ENCODE data around the gene HS6ST3.

Gene HS6ST3

GRCh38 chr13:96422002-96422401, 332.1 kb downstream of the HS6ST3 start:
- no peak overlapping the region for H3K4me3 ChIP-seq (ENCODE audit: extremely low read depth, insufficient read depth, low read length, poor library complexity, severe bottlenecking)
- no peaks in the 10 kb centered on the region for H3K36me3 ChIP-seq (ENCODE audit: control insufficient read depth, insufficient read depth, low read length)
- no peaks in the 10 kb centered on the region for H3K9me3 ChIP-seq (ENCODE audit: control insufficient read depth, low read length)
- WGBS, 2 experiments (ENCODE audit: insufficient coverage in 2 of 2), result 91 to 92% methylated on average over 2 of the region's 4 CpGs
- H3K27ac ChIP-seq (ENCODE audit: low read depth, low read length, severe bottlenecking), result no peak overlapping the region
- H3K4me1 ChIP-seq (ENCODE audit: control insufficient read depth, insufficient read depth, low read length, poor library complexity, severe bottlenecking), result no peaks in the 10 kb centered on the region

- no peaks in the 10 kb centered on the region for H3K4me1 ChIP-seq (ENCODE audit: control insufficient read depth, insufficient read depth, low read length, poor library complexity, severe bottlenecking)
- H3K9me3 ChIP-seq (ENCODE audit: control insufficient read depth, low read length), result no peaks in the 10 kb centered on the region
- no peak overlapping the region for H3K27ac ChIP-seq (ENCODE audit: low read depth, low read length, severe bottlenecking)
- H3K4me3 ChIP-seq (ENCODE audit: extremely low read depth, insufficient read depth, low read length, poor library complexity, severe bottlenecking), result no peak overlapping the region
- no peaks in the 10 kb centered on the region for H3K36me3 ChIP-seq (ENCODE audit: control insufficient read depth, insufficient read depth, low read length)
- WGBS, 2 experiments (ENCODE audit: insufficient coverage in 2 of 2), result 68 to 71% methylated on average over 1 to 2 of the region's 3 CpGs
Measured at GRCh38 chr13:96426167-96426566, 336.3 kb downstream of the HS6ST3 start.

DNA sequence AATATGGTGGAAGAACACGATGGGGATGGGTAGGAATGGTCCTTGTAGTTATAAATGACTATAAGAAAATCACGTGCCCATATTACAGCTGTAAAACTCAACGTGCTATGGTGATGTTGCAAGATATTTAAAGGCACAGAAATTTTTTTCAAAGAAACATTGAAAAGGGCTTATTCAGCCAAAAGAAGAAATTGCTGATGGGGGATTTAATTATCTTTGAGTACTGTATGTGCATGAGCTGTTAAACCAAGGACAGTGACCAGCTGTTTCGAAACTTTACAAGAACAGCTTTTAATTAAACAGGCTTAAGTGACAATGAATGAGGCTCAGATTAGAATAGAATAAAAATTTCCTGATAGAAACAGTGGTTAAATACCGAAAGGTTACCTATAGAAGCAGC, 339.0 kb downstream of the HS6ST3 start:
- H3K36me3 ChIP-seq (ENCODE audit: control insufficient read depth, insufficient read depth, low read length), result no peaks in the 10 kb centered on the region
- H3K4me3 ChIP-seq (ENCODE audit: extremely low read depth, insufficient read depth, low read length, poor library complexity, severe bottlenecking), result no peak overlapping the region
- no peaks in the 10 kb centered on the region for H3K4me1 ChIP-seq (ENCODE audit: control insufficient read depth, insufficient read depth, low read length, poor library complexity, severe bottlenecking)
- no peak overlapping the region for H3K27ac ChIP-seq (ENCODE audit: low read depth, low read length, severe bottlenecking)
- 91 to 93% methylated on average over 4 of the region's 5 CpGs for WGBS, 2 experiments (ENCODE audit: insufficient coverage in 2 of 2)
- H3K9me3 ChIP-seq (ENCODE audit: control insufficient read depth, low read length), result no peaks in the 10 kb centered on the region

GRCh38 chr13:96431044-96431581, 341.2 kb downstream of the HS6ST3 start:
- Histone ChIP-seq H3K4me3 (ENCODE audit: extremely low read depth, insufficient read depth, low read length, poor library complexity, severe bottlenecking) (no peak overlapping the region), H3K9me3 (ENCODE audit: control insufficient read depth, low read length) (no peaks in the 10 kb centered on the region), H3K4me1 (ENCODE audit: control insufficient read depth, insufficient read depth, low read length, poor library complexity, severe bottlenecking) (no peaks in the 10 kb centered on the region), H3K36me3 (ENCODE audit: control insufficient read depth, insufficient read depth, low read length) (no peaks in the 10 kb centered on the region), H3K27ac (ENCODE audit: low read depth, low read length, severe bottlenecking) (no peak overlapping the region)
- 100% methylated on average over 1 of the region's 5 CpGs; no CpG with 5 or more reads in 1 of the 2 experiments for WGBS, 2 experiments (ENCODE audit: insufficient coverage in 2 of 2)

GRCh38 chr13:96444676-96445075, 354.8 kb downstream of the HS6ST3 start:
- Histone ChIP-seq H3K27ac (ENCODE audit: low read depth, low read length, severe bottlenecking) (no peak overlapping the region), H3K9me3 (ENCODE audit: control insufficient read depth, low read length) (no peaks in the 10 kb centered on the region), H3K4me3 (ENCODE audit: extremely low read depth, insufficient read depth, low read length, poor library complexity, severe bottlenecking) (no peak overlapping the region), H3K36me3 (ENCODE audit: control insufficient read depth, insufficient read depth, low read length) (no peaks in the 10 kb centered on the region), H3K4me1 (ENCODE audit: control insufficient read depth, insufficient read depth, low read length, poor library complexity, severe bottlenecking) (no peaks in the 10 kb centered on the region)
- WGBS, 2 experiments (ENCODE audit: insufficient coverage in 2 of 2), result 75 to 80% methylated on average over 1 to 2 of the region's 3 CpGs

DNA sequence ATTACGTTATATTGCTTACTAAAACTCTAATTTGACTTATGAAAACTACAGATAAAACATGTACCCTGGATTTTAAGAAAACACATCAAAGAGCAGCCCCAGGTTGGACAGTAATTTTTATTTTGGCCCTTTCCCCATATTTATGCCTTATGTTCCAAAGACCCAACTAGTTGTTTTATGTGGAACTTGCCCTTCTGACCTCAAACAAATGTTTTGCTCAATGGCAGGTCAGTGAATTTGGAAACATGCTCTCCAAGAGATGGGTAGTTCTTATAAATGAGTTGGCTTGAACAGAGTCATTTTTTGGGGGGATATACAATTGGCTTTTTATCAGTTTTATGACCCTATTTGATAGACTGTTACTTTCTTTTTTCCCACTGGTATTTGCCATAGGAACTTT, 360.0 kb downstream of the HS6ST3 start:
- no peaks in the 10 kb centered on the region for H3K36me3 ChIP-seq (ENCODE audit: control insufficient read depth, insufficient read depth, low read length)
- WGBS, 2 experiments (ENCODE audit: insufficient coverage in 2 of 2), result no CpG with 5 or more reads among the region's 1 CpG
- H3K9me3 ChIP-seq (ENCODE audit: control insufficient read depth, low read length), result no peaks in the 10 kb centered on the region
- no peaks in the 10 kb centered on the region for H3K4me1 ChIP-seq (ENCODE audit: control insufficient read depth, insufficient read depth, low read length, poor library complexity, severe bottlenecking)
- H3K27ac ChIP-seq (ENCODE audit: low read depth, low read length, severe bottlenecking), result no peak overlapping the region
- no peak overlapping the region for H3K4me3 ChIP-seq (ENCODE audit: extremely low read depth, insufficient read depth, low read length, poor library complexity, severe bottlenecking)

GRCh38 chr13:96450326-96451020, 360.6 kb downstream of the HS6ST3 start:
- Histone ChIP-seq H3K4me3 (ENCODE audit: extremely low read depth, insufficient read depth, low read length, poor library complexity, severe bottlenecking) (no peak overlapping the region), H3K4me1 (ENCODE audit: control insufficient read depth, insufficient read depth, low read length, poor library complexity, severe bottlenecking) (no peaks in the 10 kb centered on the region), H3K36me3 (ENCODE audit: control insufficient read depth, insufficient read depth, low read length) (no peaks in the 10 kb centered on the region), H3K27ac (ENCODE audit: low read depth, low read length, severe bottlenecking) (no peak overlapping the region), H3K9me3 (ENCODE audit: control insufficient read depth, low read length) (no peaks in the 10 kb centered on the region)
- 78% methylated on average over 2 of the region's 4 CpGs; no CpG with 5 or more reads in 1 of the 2 experiments for WGBS, 2 experiments (ENCODE audit: insufficient coverage in 2 of 2)

- no peak overlapping the region for H3K4me3 ChIP-seq (ENCODE audit: extremely low read depth, insufficient read depth, low read length, poor library complexity, severe bottlenecking)
- no peak overlapping the region for H3K27ac ChIP-seq (ENCODE audit: low read depth, low read length, severe bottlenecking)
- no CpG with 5 or more reads among the region's 2 CpGs for WGBS, 2 experiments (ENCODE audit: insufficient coverage in 2 of 2)
- no peaks in the 10 kb centered on the region for H3K4me1 ChIP-seq (ENCODE audit: control insufficient read depth, insufficient read depth, low read length, poor library complexity, severe bottlenecking)
- no peaks in the 10 kb centered on the region for H3K9me3 ChIP-seq (ENCODE audit: control insufficient read depth, low read length)
- H3K36me3 ChIP-seq (ENCODE audit: control insufficient read depth, insufficient read depth, low read length), result no peaks in the 10 kb centered on the region
Measured at GRCh38 chr13:96454466-96454865, 364.6 kb downstream of the HS6ST3 start.

- no peaks in the 10 kb centered on the region for H3K36me3 ChIP-seq (ENCODE audit: control insufficient read depth, insufficient read depth, low read length)
- 100% methylated on average over 1 to 2 of the region's 2 CpGs for WGBS, 2 experiments (ENCODE audit: insufficient coverage in 2 of 2)
- no peaks in the 10 kb centered on the region for H3K4me1 ChIP-seq (ENCODE audit: control insufficient read depth, insufficient read depth, low read length, poor library complexity, severe bottlenecking)
- H3K4me3 ChIP-seq (ENCODE audit: extremely low read depth, insufficient read depth, low read length, poor library complexity, severe bottlenecking), result no peak overlapping the region
- H3K27ac ChIP-seq (ENCODE audit: low read depth, low read length, severe bottlenecking), result no peak overlapping the region
- no peaks in the 10 kb centered on the region for H3K9me3 ChIP-seq (ENCODE audit: control insufficient read depth, low read length)
Measured at GRCh38 chr13:96460609-96461008, 370.7 kb downstream of the HS6ST3 start.

DNA sequence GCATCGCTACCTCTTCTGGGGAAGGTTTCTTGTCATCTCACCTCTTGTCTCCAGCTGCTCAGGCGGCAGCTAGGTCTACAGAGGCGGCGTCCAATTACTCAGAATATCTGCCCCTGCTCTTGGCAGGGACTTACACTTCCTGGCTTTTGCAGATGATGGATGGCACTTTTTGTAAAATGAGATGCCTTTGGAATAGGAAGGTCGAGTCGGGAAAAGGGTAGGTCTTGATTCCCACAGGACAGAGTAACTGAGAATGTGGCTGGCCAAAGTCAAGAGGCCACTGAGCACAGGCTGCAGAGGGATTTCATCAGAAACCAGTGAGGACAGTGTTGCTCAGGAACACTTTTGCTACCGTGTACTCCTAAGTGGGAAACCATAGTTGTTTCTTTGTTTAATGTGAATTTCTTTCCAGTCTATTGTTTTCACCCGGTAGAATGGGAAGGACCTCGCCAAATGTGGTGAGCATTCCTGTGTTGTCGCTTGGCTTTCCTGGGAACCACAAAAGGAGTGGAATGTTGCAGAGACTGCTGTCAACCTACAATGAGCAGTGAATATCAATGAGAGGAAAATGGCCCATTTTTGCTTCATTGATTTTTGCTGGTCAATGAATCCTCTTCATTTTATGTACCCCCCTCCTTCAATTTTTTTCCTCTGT, 383.7 kb downstream of the HS6ST3 start:
- H3K36me3 ChIP-seq (ENCODE audit: control insufficient read depth, insufficient read depth, low read length), result no peaks in the 10 kb centered on the region
- WGBS, 2 experiments (ENCODE audit: insufficient coverage in 2 of 2), result 85 to 88% methylated on average over 8 to 9 of the region's 10 CpGs
- H3K4me1 ChIP-seq (ENCODE audit: control insufficient read depth, insufficient read depth, low read length, poor library complexity, severe bottlenecking), result peaks cover 2% of the 10 kb centered on the region
- peak overlapping the region; percentile 62 for H3K27ac ChIP-seq (ENCODE audit: low read depth, low read length, severe bottlenecking)
- H3K9me3 ChIP-seq (ENCODE audit: control insufficient read depth, low read length), result no peaks in the 10 kb centered on the region
- no peak overlapping the region for H3K4me3 ChIP-seq (ENCODE audit: extremely low read depth, insufficient read depth, low read length, poor library complexity, severe bottlenecking)

GRCh38 chr13:96474181-96474557, 384.3 kb downstream of the HS6ST3 start:
- H3K4me3 ChIP-seq (ENCODE audit: extremely low read depth, insufficient read depth, low read length, poor library complexity, severe bottlenecking), result no peak overlapping the region
- H3K9me3 ChIP-seq (ENCODE audit: control insufficient read depth, low read length), result no peaks in the 10 kb centered on the region
- peak overlapping the region; percentile 62 for H3K27ac ChIP-seq (ENCODE audit: low read depth, low read length, severe bottlenecking)
- 88 to 91% methylated on average over 6 to 7 of the region's 7 CpGs for WGBS, 2 experiments (ENCODE audit: insufficient coverage in 2 of 2)
- H3K36me3 ChIP-seq (ENCODE audit: control insufficient read depth, insufficient read depth, low read length), result no peaks in the 10 kb centered on the region
- H3K4me1 ChIP-seq (ENCODE audit: control insufficient read depth, insufficient read depth, low read length, poor library complexity, severe bottlenecking), result peaks cover 2% of the 10 kb centered on the region

All from mesodermal cell (in vitro differentiated cells).